Brain pericyte (primary cell): ENCODE results near the gene KCNV2.

Source experiments
- DNase-seq: peaks from one replicate; pipeline ENCODE4 v3.0.0-alpha.2; 2012; ENCODE audit warnings: low read depth, low spot score

The KCNV2 gene

DNA sequence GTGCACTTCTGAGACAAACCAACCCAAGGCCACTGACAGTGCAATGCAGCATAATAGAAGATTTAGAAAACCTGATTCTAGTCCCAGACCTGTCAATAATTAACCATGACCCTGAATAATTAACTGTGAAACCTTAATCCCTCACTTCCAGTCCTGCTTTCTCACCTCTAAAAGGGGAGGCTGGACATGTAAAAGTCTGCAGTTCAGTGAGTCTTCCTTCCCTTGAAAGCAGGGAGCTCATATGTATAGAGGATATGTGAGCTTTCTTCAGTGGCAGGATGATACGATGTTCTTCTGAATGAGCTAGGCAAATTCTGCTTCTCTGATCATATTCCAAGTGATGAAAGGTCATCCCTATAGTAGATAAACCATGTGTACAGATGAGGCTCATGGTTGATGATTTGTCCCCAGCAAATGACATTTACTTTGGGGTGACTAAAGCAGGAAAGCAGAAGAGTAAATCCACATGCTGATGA, 2.9 kb downstream of the KCNV2 start:
- no peak for DNase-seq

DNA sequence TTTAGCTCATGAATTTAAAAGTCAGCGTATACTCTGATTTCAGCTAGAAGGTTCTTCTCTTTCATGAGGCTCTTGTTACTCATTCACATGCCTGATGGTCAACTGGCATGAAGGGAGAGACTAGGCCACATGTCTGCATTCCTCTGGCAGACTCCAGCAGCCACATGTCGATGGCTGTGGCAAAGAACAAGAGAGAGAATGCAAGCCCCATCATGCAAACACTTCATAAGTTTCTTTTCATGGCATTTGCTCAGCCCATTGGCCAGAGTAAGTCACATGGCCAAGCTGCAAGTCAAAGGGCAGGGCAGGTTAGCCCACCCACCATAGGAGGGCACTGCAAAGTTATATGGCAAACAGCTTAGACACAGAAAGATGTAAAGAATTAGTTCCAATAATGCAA, 5.4 kb downstream of the KCNV2 start:
- DNase-seq: no peak

DNA sequence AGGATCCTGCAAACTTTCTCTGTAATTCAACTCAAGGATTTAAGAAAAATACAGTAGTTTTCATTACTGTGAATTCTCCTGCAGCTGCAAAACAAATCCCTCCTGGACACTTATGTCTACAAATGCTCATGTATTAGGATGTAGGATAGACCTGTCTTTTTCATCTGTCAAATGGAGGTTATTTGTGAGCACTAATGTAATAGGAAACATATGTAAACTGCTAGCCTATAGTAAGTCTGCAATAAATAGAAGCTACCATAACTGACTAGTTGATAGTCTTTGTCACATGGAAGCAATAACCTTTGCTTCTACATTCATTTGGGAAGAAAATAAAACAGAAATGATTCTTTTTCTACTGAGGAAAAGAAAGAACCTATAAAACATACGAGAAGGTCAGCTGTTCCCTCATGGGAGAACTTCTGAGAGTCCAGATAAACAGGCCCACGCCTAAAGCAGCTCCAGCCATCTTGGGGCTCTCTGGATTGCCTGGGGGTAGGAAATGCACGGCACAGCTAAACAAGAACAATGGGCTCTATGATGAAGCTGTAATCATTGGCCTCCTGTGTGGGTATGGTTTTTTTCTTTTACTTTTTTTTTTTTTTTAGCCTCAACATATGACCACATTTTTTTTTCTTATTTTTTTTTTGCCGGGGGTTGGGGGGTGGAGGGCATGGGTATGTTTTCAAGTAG, 6.2 kb downstream of the KCNV2 start:
- no peak for DNase-seq

DNA sequence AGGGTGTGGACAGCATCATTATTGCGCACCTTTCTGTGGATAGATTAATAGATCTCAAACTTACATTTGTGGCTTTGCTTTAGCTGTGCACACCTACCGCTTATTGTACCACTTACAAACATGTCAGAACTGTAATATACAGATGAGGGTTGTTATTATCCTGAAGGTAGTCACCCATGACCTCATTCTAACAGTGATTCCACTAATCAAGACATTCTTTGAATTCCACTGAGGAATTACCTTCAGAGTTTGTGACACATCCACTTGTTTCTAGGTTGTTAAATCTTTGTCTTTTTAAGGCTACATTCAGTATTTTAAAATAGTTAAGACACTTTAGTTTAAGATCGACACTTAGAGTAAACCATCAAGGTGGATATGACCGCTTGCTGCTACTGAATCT, 7.8 kb downstream of the KCNV2 start:
- DNase-seq: no peak

DNA sequence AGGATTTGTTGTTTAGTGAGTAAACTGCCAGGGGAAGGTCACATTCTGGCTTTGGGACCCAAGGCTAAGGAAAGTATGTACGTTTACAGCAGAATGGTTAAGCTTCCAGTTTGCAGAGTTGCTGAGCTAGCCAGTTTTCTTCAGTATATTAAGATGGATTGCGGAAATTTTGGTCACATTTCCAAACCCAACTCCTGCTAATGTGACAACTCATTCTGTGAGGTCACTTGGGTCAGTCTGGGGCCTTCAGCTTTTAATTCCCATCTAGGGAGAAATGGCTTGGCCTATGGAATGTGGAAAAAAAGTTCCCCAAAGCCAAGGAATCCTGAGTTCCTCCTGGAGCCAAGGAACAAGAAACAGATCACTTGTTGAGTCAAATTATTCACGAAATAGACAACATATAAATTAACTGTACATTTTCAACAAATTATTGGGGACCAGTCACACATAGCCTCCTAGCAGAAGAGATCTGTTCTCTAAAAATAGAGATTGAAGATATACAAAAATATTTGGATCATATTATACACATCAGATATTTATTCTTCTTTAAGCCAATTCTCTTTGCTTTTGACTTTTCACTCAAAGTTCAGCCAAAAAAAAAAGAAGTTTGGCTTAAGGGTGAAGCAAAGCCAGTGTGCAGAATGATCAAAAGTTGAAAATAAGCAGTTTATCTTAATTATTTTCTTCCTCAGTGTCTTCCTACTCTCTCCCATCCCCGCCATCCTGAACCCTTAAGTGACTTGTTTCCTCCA, 8.8 kb downstream of the KCNV2 start:
- DNase-seq: no peak

DNA sequence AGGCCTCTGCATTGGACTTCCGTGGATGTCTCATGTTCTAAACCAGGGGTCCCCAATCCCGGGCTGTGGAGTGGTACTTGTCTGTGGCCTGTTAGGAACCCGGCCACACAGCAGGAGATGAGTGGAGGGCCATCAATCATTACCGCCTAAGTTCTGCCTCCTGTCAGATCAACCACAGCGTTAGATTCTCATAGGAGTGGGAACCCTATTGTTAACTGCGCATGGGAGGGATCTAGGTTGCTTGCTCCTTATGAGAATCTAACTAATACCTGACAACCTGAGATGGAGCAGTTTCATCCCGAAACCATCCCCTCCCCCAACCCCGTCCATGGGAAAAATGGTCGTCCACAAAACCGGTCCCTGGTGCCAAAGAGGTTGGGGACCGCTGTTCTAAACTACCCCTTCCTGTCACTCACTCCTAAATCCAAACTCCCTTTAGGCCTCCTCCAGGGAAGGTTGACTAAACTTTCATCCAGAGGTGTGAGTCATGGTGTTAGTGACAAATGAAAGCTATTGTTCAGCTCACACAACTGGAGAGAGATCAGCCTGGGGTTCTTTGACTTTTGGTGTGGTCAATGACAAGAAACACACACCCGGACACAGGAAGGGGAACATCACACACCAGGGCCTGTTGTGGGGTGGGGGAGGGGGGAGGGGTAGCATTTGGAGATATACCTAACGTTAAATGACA, 9.5 kb downstream of the KCNV2 start:
- no peak for DNase-seq

DNA sequence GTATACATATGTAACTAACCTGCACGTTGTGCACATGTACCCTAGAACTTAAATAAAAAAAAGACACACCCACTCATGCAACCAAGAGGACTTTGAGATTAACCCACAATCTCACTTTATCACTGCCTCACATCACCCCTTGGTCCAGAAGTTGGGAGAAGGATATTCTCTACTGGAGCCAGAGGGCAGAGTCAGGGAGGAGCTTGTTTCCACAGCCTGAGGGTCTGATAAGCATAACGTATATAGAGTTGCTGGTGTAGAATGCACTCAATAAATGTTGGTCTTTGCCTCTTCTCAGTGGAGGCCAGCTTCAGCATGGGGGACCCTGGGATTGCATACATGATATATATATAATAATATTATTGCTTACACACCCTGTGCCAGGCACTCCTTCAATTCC, 10.1 kb downstream of the KCNV2 start:
- DNase-seq: no peak

DNA sequence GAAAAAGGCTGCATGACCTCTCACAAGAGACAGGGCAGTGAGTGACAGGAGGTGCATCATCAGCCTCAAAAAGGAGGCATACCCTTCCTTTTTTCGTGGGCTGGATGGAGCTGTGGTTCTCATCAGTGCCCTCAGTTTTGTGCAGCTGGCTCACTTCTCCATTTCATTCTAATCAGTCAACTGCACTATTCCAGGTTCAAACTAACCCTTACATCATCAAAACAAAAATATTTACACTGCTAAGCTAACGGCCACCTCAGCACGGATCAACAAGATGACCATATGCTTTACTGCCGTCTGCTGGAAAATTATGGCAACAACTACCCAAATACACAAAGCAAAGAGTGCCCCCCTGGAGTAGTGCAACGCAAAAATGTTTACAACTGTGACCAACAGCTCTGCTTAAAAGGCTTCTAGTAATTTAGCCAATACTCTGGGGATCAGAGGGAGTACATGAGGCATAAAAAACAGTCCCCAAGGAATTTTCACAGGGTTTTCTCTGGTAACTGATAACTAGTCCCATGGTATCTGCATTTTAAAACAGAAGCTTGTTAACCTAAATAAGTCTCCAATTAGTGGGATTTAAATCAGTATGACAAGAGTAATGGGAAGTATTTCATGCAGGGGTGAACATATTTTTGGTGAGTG, 10.8 kb downstream of the KCNV2 start:
- DNase-seq: peak; percentile 38

DNA sequence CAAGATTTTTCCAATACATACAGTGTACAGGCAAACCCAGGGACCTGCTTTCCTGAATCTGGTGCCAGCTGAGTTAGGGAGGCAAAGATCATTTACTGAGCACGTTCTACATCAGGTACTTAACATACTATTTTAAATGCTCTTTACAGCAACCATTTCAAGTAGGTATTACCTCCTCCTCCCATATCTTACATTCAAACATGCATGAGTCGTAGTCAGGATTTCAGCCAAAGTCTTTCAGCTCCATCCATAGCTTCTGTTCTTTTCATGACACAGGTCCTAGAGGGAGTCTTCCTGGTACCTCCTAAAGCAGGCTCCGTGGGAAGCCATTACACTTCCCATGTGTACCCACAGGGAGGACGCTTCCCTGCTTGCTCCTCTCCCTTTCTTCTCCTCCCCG, 11.7 kb downstream of the KCNV2 start:
- DNase-seq: no peak

DNA sequence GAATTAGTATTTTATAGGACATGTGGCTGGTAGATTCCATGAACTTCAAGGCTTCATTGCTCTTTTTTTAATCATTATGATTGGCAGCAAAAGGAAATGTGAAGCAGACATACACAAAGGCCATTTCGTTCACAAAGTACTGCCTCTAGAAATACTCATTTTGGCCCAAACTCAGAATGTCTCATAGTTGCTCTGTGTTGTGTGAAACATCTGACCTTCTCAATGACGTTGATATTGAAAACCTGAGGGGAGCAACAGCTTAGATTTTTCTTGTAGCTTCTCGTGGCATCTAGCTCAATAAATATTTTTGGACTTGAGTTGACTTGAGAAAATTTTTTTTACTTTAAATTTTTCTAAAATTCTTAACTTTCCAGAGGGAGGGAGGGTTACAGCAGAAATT, 12.4 kb downstream of the KCNV2 start:
- no peak for DNase-seq

DNA sequence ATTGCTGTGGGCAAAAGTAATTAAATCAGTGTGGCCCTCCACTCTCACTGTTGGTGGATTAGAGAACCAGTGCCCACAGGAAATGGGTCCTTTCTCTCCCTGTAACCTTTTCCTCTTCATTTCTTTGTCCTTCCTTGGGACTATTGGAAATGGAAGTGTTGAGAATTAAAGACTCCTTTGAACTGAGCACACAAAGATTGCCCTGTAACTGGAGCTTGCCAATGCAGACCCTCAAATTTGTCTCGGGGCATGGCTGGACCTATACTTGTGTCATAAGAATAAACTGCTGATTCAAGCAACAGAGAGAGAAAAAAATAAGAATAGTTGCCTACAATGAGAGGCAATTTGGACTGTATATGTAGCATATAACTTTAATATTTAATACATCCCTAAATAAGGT, 13.7 kb downstream of the KCNV2 start:
- DNase-seq: no peak

DNA sequence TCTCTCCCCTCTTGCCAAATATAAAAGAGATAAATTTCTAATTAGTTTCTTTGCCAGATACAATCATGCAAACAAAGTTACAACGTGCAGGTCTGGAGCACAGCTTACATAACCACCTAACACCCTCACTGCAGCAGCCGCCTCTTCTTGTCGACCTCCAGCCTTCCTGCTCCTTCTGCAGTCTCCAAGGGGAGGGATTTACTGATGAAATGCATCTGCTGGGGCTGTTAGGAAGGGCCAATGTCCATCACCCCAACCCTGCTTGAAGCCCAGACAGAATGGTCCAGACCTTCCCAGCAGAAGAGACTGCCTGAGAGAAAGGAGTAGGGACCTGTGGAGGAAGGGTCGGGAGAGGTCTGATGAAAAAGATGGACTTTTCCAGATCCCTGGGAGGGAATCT, 15.2 kb downstream of the KCNV2 start:
- no peak for DNase-seq

DNA sequence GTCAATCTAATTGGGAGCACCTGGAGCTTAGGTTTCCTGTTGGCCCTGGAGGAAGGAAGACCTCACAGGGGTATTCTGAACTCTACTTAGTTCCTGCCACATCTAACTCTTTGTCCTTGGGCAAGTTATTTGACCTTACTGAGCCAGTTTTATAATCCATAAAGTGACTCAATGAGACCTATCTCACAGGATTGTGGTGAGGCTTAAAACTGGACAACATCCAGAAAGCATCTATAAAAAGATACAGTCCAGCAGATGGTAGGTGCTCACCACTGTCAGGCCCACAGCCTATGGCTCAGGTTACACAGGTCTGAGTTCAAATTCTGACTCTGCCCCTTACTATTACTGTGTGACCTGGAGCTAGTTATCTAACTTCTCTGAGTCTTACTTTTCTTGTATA, 23.3 kb downstream of the KCNV2 start:
- DNase-seq: no peak

DNA sequence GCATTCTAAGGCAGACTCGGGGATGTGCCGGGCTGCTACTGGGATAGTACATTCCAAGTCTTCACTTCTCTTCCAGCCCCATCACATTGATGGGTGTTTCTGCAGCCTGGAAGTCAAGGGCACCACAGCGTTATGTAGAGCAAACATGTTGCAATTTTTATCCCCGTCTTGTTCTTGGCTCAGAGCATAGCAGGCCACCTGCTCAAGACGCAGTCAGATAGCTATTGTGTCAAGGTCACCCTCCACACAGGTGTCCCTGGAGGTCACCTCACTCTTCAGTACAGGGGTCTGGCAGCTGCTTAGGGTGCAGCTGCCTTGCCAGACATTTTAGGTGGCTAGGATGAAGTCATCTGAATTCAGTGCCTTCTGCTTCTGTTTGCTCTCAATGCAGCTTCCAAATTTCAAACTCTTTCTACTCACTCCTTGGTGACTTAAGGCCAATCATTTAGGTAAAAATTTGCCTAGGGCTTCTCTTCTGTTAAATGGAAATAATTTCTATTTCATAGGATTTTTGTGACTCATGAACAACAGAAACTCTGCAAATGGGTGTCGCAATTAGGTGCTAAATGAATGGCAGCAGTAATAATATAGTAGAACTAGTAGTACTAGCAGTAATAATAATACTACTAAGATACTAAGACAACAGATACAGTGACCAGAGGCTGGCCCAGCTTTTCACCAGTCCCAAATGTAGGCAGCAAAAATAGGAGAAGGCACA, 24.3 kb downstream of the KCNV2 start:
- DNase-seq: no peak

DNA sequence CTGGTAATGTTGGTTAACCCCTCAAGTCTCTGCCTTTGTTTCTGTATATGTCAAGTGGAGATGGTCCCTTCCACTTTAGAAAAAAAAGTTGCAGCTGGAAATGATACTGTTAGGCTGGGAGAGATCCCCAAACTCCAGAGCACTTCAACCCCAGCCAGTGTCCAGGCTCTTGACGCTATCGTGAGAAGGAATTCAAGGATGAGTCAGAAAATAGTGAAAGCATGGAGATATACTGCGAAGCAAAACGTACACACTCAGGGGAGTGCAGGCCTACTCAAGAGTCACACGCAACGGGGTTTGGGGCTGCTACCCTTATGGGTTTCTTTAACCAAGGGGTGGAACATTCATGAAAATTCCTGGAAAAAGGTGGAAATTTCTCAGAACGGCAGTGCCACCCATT, 24.9 kb downstream of the KCNV2 start:
- no peak for DNase-seq

DNA sequence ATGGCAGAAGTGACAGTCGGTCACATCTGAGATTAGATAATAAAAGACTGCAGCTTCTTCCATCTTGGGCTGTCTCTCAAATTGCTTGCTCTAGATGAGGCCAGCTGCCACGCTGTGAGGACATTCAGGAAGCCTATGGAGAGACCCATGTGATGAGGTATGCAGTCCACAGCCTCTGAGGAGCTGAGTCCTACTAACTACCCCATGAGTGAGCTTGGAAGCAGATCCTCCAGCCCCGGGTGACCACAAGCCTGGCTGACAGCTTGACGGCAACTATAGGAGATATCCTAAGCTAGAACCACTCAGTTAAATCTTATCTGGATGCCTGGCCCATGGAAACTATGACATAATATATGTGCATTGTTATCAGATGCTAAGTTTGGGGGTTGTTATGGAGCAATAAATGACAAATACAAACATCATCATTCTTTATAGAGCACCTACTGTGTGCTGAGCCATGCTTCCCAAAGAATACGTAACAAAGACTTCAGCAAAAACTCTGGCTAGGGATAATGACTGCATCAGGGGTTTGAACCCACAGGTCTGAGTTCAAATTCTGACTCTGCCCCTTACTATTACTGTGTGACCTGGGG, 26.7 kb downstream of the KCNV2 start:
- DNase-seq: no peak

DNA sequence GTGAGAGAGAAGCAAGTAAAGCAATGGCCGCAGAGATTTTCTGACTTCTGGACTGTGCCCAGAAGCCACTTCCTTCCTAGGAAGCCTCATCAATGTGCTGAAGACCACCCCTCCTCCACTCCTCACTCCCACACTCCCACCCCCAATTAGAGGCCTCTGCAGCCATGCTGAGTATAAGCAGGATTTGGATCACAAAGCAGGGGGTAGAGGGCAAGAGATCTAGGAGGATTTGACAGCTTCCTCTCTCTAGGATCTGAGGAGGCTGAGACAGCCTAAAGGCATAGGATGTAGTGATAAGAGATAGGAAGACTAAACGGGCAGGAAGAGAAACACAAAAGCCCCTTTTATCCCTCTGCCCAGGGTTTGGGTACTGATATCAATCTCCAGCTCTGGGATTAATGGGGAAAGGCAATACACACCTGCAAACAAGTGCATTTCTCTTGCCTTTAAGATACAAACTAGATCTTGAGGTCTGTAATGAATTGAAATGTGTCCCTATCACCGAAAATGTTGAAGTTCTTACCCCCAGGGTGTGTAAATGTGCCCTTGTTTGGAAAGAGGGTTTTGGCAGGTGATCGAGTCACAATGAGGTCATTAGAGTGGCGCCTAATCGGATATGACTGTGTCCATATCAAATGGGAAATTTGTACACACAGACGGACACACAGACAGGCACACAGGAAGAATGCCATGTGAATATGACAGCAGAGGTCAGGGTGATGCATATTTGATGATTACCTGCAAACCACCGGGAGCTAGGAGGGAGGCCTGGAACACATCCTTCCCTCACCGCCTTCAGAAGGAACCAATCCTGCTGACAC, 28.5 kb downstream of the KCNV2 start:
- no peak for DNase-seq

DNA sequence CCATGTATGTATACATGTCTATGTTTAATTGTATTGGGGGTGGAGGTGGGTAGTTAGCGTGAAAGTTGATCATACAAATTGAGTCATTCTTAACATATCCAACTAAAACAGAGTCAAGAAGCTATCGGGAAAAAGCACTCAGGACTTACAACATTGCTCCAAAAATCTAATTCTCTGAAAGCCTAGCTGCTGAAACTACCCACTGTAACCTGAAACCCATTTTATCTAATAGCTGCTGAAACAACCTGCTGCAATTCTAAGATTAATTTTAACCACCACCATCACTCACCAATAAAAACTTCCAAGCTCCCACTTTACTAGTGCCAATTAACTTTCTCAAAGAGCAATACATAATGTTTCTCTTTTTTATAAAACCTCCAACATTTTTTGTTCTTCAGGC, 32.2 kb downstream of the KCNV2 start:
- no peak for DNase-seq

DNA sequence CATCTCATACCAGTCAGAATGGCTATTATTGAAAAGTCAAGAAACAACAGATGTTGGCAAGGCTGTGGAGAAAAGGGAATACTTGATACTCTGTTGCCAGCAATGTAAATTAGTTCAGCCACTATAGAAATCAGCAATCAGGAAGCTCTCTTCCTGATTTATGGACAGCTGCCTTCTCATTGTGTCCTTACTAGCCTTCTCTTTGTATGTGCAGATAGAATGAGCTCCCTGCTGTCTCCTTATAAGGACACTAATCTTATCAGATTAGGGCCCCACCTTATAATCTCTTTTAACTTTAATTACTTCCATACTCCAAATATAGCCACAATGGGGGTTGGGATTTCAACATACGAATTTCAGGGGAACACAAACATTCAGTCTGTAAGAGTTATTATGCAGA, 38.0 kb downstream of the KCNV2 start:
- no peak for DNase-seq

DNA sequence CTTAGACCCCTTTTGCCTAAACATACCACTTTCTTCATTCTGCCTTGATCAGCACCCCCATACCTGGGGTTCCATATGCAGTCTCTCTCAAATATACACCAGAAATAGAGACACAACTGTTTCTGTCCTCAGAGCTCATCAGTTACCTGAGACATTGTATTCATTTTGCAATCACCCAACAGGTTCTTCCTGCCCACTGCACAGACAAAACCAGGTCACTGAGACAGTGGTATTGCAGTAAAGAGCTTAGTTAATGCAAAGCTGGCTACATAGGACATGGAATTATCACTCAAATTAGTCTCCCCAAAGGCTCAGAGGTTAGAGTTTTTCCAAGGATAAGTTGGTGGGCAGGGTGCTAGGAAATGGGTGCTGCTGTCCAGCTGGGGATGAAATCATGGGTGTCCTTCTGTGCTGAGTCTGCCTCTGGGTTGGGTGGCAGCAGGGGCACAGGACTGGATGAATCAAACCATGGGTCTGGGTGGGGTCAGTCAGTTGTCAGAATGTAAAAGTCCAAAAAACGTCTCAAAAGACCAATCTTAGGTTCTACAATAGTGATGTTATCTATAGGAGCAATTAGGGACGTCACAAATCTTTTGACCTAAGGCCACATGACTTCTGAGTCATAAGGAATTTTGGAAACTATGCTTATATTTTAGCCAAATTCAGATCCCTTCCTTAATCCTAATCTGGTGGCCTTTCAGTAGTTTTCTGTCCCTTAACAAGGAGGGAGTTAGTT, 41.0 kb downstream of the KCNV2 start:
- DNase-seq: no peak
